ENCODE data around the gene TTC21A.

The TTC21A gene

GRCh38 chr3:39102504-39103323 is 4.8 kb upstream of the TTC21A start:
- ChIA-PET POLR2A (no interaction called here), CTCF (interaction anchor here (0.7 to 2.4 kb wide), 2 partner anchors 32 to 185 kb away, joined by 3 to 11 read pairs; no protein-coding TSS in a partner anchor)
- H3K4me3 ChIP-seq (ENCODE audit: low read depth, low read length), result no peak overlapping the region
- no peaks in the 10 kb centered on the region for H3K4me1 ChIP-seq (ENCODE audit: control insufficient read depth, insufficient read depth, low read length)
- H3K9me3 ChIP-seq (ENCODE audit: control insufficient read depth, insufficient read depth, low read depth, low read length), result no peaks in the 10 kb centered on the region
- no peak for TF ChIP-seq MYNN (tag by site-specific recombination; IDR thresholded peaks at IDR 0.05; ENCODE audit: borderline replicate concordance)
- peak; percentile 77 for TF ChIP-seq GLIS1 (tag by site-specific recombination; IDR thresholded peaks at IDR 0.05)
- no peak for TF ChIP-seq ZNF214 (tag by site-specific recombination; IDR thresholded peaks at IDR 0.05; ENCODE audit: borderline replicate concordance)
- no peak for TF ChIP-seq ZNF26 (tag by site-specific recombination; IDR thresholded peaks at IDR 0.05)
- TF ChIP-seq KLF1 (tag by site-specific recombination; IDR thresholded peaks at IDR 0.05), result no peak
- 0 out of 2 replicates have a peak, but pooled peaks have one; percentile 8 for TF ChIP-seq EGR2 (tag by site-specific recombination; IDR thresholded peaks at IDR 0.05; ENCODE audit: low read depth)
- no peak overlapping the region for H3K27ac ChIP-seq (ENCODE audit: extremely low read depth, low read depth, low read length)
- peaks cover 0 to 45% of the 10 kb centered on the region in 2 experiments; a peak in 1 of 3 replicates for H3K36me3 ChIP-seq (ENCODE audit: control insufficient read depth in 2 of 2, insufficient read depth in 1 of 2, low read length in 2 of 2)

- Histone ChIP-seq H3K27ac (ENCODE audit: extremely low read depth, low read depth, low read length) (no peak overlapping the region), H3K9me3 (ENCODE audit: control insufficient read depth, insufficient read depth, low read depth, low read length) (no peaks in the 10 kb centered on the region), H3K4me3 (ENCODE audit: low read depth, low read length) (no peak overlapping the region), H3K36me3 (ENCODE audit: control insufficient read depth in 2 of 2, insufficient read depth in 1 of 2, low read length in 2 of 2) (peaks cover 0 to 39% of the 10 kb centered on the region in 2 experiments; a peak in 1 of 3 replicates), H3K4me1 (ENCODE audit: control insufficient read depth, insufficient read depth, low read length) (no peaks in the 10 kb centered on the region)
- TF ChIP-seq ZNF600 (tag by site-specific recombination; IDR thresholded peaks at IDR 0.05), result peak; percentile 52; the same call in 1 of the 2 replicates
- TF ChIP-seq ZNF121 (tag by site-specific recombination; IDR thresholded peaks at IDR 0.05), result no peak
- CTCF ChIA-PET, result interaction anchor here (0.7 kb wide), 1 partner anchor 31 kb away, joined by 3 read pairs; no protein-coding TSS in a partner anchor
- POLR2A ChIA-PET, result no interaction called here
Measured at GRCh38 chr3:39103324-39103693, 4.2 kb upstream of the TTC21A start.

GRCh38 chr3:39103791-39104552 is 3.5 kb upstream of the TTC21A start:
- H3K4me1 ChIP-seq (ENCODE audit: control insufficient read depth, insufficient read depth, low read length), result no peaks in the 10 kb centered on the region
- no peaks in the 10 kb centered on the region for H3K9me3 ChIP-seq (ENCODE audit: control insufficient read depth, insufficient read depth, low read depth, low read length)
- no peak for TF ChIP-seq ZNF692 (tag by site-specific recombination; IDR thresholded peaks at IDR 0.05)
- TF ChIP-seq ZNF626 (tag by site-specific recombination; IDR thresholded peaks at IDR 0.05), result no peak
- no peak for TF ChIP-seq PRDM1 (tag by site-specific recombination; IDR thresholded peaks at IDR 0.05)
- no peak for TF ChIP-seq ZNF510 (tag by site-specific recombination; IDR thresholded peaks at IDR 0.05; ENCODE audit: insufficient replicate concordance)
- no peak for TF ChIP-seq TRIM28 (IDR thresholded peaks at IDR 0.05; ENCODE audit: borderline replicate concordance, low read length)
- TF ChIP-seq ZNF48 (tag by site-specific recombination; IDR thresholded peaks at IDR 0.05), result no peak
- TF ChIP-seq ZEB2 (tag by site-specific recombination; IDR thresholded peaks at IDR 0.05), result no peak
- no peak overlapping the region for H3K4me3 ChIP-seq (ENCODE audit: low read depth, low read length)
- CTCF ChIA-PET, result interaction anchor here (1.1 kb wide), 1 partner anchor 184 kb away, joined by 4 read pairs; no protein-coding TSS in a partner anchor
- peaks cover 0 to 32% of the 10 kb centered on the region in 2 experiments; a peak in 1 of 3 replicates for H3K36me3 ChIP-seq (ENCODE audit: control insufficient read depth in 2 of 2, insufficient read depth in 1 of 2, low read length in 2 of 2)
- POLR2A ChIA-PET, result no interaction called here
- H3K27ac ChIP-seq (ENCODE audit: extremely low read depth, low read depth, low read length), result no peak overlapping the region
